Uterus (tissue), 4 donors: ENCODE measurements around the gene SMAD1. TPM values are rescaled to one million over a fixed set of nuclear protein-coding genes. Genes with fewer than 3 reads are reported as not detected.
"Not testable (repeated sequence)": the region's sequence is repeated elsewhere in the genome, so short reads cannot be mapped to it uniquely, and the experiment has no call there.

Source experiments
- DNase-seq, 2 donors: peaks; one replicate each; pipeline ENCODE4 v3.0.0-alpha.2; 2019 to 2020
- H3K27ac ChIP-seq, 2 donors: fragments of 200-600 bp; sonication (generic); 1 replicate in 1 of 2; 2 replicates in 1 of 2; pipeline ENCODE4 v1.5.1; 2016 to 2018
- H3K27me3 ChIP-seq, 2 donors: fragments of 200-600 bp; sonication (generic); one replicate each; pipeline ENCODE4 v1.5.1; 2018 to 2019; ENCODE audit warnings: control low read depth in 1 of 2
- H3K36me3 ChIP-seq, 2 donors: fragments of 200-600 bp; sonication (generic); one replicate each; pipeline ENCODE4 v1.5.1; 2019; ENCODE audit warnings: control low read depth in 1 of 2
- H3K4me1 ChIP-seq, 2 donors: fragments of 200-600 bp; sonication (generic); one replicate each; pipeline ENCODE4 v1.5.1; 2018 to 2019; ENCODE audit warnings: control low read depth in 1 of 2
- H3K4me3 ChIP-seq, 2 donors: fragments of 200-600 bp; sonication (generic); 1 replicate in 1 of 2; 2 replicates in 1 of 2; pipeline ENCODE4 v1.5.1; 2018 to 2019; ENCODE audit warnings: mild to moderate bottlenecking in 1 of 2
- H3K9me3 ChIP-seq, 2 donors: fragments of 200-600 bp; sonication (generic); one replicate each; pipeline ENCODE4 v1.5.1; 2019; ENCODE audit warnings: control low read depth in 1 of 2
- POLR2A ChIP-seq, 2 donors: fragments of 450-650 bp; IDR thresholded peaks; one replicate each; pipeline ENCODE4 v1.6.1; 2016; ENCODE audit warnings: antibody characterized with exemption in 2 of 2, mild to moderate bottlenecking in 1 of 2, moderate library complexity in 1 of 2
- intact Hi-C: fragments of 100-400 bp; cut with DNase I; formaldehyde crosslinking; loops from one replicate; pipeline ENCODE4 v1.15.1; 2023; ENCODE audit warnings: low total_unique reads
- total RNA-seq, 4 donors: library from RNA; depleted of rRNA in 3 of 4; stranded (reverse); fragments of >200 nt in 3 of 4; gene quantifications; one replicate each; pipeline versions ENCODE4 v1.1.0 to v1.2.4, GENCODE V29; 2014 to 2023
- TF ChIP-seq, protein P1 (sequence below), 4 experiments: fragments of 200-600 bp in 2 of 4; fragments of 450-650 bp in 2 of 4; sonication (generic) in 2 of 4; IDR thresholded peaks; one replicate each; pipeline ENCODE4 v1.5.1; 2016 to 2019; ENCODE audit warnings: antibody characterized with exemption in 4 of 4, mild to moderate bottlenecking in 2 of 4, moderate library complexity in 1 of 4
- donor health status: DM: yes; HTN: yes; CAD: no.

The SMAD1 gene
- total RNA-seq, 4 donors from 2014 or later = 29.1 to 81.4 (median 54.3) TPM

DNA sequence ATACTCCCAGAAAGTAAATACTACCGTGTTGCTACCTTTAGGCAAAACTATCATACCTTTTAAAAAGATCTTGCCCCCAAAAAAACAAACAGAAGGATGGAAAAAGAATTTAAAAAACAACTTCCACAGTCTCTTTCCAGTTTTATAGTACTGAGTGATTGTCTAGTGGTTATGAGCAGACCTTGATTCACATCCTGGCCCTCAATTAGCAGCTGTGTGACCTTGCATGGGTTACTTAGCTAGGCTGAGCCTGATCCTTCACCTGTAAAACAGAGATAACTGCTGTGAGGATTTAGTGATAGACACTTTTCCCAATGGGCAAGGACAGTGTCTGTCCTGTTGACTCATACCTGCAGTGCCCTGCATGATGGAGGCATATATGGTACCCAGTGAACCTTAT is 49.0 kb downstream of the SMAD1 start:
- no peaks in the 10 kb centered on the region for H3K27me3 ChIP-seq
- no peaks in the 10 kb centered on the region for H3K36me3 ChIP-seq
- intact Hi-C loops = no loop called here
- no peak for TF ChIP-seq POLR2A (IDR thresholded peaks at IDR 0.05)
- TF ChIP-seq, protein P1, sequence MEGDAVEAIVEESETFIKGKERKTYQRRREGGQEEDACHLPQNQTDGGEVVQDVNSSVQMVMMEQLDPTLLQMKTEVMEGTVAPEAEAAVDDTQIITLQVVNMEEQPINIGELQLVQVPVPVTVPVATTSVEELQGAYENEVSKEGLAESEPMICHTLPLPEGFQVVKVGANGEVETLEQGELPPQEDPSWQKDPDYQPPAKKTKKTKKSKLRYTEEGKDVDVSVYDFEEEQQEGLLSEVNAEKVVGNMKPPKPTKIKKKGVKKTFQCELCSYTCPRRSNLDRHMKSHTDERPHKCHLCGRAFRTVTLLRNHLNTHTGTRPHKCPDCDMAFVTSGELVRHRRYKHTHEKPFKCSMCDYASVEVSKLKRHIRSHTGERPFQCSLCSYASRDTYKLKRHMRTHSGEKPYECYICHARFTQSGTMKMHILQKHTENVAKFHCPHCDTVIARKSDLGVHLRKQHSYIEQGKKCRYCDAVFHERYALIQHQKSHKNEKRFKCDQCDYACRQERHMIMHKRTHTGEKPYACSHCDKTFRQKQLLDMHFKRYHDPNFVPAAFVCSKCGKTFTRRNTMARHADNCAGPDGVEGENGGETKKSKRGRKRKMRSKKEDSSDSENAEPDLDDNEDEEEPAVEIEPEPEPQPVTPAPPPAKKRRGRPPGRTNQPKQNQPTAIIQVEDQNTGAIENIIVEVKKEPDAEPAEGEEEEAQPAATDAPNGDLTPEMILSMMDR (IDR thresholded peaks at IDR 0.05) = no peak
- DNase-seq = no peak
- no peak overlapping the region for H3K4me3 ChIP-seq
- H3K27ac ChIP-seq = no peak overlapping the region
- H3K4me1 ChIP-seq = no peaks in the 10 kb centered on the region
- no peaks in the 10 kb centered on the region for H3K9me3 ChIP-seq

DNA sequence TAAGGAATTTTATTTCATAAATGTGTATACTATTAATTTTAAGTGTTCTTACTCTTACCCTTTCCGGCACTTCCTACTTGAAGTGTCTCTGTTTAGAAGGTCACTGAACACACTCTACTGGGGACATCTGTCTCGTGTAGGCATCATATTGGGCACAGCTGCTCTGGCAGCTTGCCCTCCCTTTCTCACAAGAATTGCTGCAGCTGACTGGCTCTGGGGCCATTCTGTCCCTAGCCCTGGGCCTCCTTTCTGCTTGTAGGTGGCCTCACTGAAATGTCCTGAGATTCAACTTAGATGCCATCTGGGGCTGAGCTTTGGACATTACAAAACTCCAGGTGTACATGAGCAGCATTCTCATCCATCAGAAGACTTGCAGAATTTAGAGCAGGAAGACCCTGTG is 49.6 kb downstream of the SMAD1 start:
- Histone ChIP-seq H3K4me1 (no peaks in the 10 kb centered on the region), H3K27me3 (no peaks in the 10 kb centered on the region), H3K4me3 (no peak overlapping the region), H3K36me3 (no peaks in the 10 kb centered on the region), H3K9me3 (no peaks in the 10 kb centered on the region), H3K27ac (no peak overlapping the region)
- TF ChIP-seq, protein P1 (IDR thresholded peaks at IDR 0.05) = no peak
- TF ChIP-seq POLR2A (IDR thresholded peaks at IDR 0.05) = no peak
- DNase-seq = no peak
- intact Hi-C loops = no loop called here

DNA sequence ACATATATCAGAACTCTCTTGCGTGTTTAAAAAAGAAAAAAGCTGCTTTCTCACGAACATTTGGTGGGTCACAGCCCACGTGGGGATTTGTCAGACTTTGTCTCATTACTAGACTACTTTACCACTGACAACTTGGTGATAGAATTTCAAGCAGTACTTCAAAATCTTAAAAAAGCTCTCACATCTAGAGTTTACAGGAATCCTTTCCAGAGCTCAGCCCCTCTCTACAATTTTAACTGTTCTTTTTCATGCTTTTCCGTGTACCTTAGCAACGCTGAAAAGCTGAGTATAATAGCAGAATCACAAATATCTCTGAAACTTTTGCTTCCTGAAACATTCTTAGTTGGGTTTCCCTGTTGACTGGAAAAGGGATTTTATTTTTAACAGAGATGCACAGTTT is 50.2 kb downstream of the SMAD1 start:
- H3K27ac ChIP-seq = no peak overlapping the region
- TF ChIP-seq POLR2A (IDR thresholded peaks at IDR 0.05) = no peak
- TF ChIP-seq, protein P1 (IDR thresholded peaks at IDR 0.05) = no peak
- no peak overlapping the region for H3K4me3 ChIP-seq
- H3K27me3 ChIP-seq = no peaks in the 10 kb centered on the region
- no peaks in the 10 kb centered on the region for H3K9me3 ChIP-seq
- H3K4me1 ChIP-seq = no peaks in the 10 kb centered on the region
- intact Hi-C loops = no loop called here
- DNase-seq = no peak
- H3K36me3 ChIP-seq = no peaks in the 10 kb centered on the region

DNA sequence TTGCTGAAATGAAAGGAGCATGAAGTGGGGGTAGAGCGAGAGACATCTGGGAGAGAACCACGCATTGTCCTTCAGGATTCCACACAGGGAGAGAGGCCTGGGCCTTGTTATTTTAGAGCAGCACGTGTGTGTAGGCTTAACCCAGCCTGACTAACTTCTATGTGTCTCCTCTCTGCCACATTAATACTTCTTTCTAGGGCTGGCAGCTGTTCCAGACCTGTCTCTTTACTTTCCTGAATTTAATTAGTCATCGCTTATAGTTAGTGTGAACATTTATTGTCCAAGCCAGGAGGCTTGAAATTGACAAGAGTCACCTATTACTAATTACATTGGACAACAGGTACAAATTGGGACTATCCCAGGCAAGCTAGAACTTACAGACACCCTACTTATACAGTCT is 51.3 kb downstream of the SMAD1 start:
- Histone ChIP-seq H3K4me3 (no peak overlapping the region), H3K4me1 (peaks cover 0 to under 1% of the 10 kb centered on the region in 2 donors), H3K27ac (no peak overlapping the region), H3K27me3 (no peaks in the 10 kb centered on the region), H3K36me3 (no peaks in the 10 kb centered on the region), H3K9me3 (no peaks in the 10 kb centered on the region)
- intact Hi-C loops = no loop called here
- no peak for DNase-seq
- TF ChIP-seq POLR2A (IDR thresholded peaks at IDR 0.05) = no peak
- TF ChIP-seq, protein P1 (IDR thresholded peaks at IDR 0.05) = no peak

DNA sequence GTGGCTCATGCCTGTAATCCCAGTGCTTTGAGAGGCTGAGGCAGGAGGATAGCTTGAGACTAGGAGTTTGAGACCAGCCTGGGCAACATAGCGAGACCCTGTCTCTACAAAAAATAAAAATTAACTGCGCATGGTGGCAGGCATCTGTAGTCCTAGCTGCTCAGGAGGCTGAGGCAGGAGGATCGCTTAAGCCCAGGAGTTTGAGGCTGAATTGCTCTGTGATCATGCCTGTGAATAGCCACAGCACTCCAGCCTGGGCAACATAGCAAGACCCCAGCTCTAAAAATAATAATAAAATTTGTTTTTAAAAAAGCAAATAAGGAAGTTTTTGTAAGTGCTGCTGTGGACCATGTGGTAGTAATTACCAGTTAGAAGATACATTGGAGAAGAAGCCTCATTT is 51.8 kb downstream of the SMAD1 start:
- H3K27me3 ChIP-seq, H3K27ac ChIP-seq, H3K36me3 ChIP-seq, DNase-seq, intact Hi-C loops, H3K4me3 ChIP-seq, H3K9me3 ChIP-seq, H3K4me1 ChIP-seq: not testable (repeated sequence)

DNA sequence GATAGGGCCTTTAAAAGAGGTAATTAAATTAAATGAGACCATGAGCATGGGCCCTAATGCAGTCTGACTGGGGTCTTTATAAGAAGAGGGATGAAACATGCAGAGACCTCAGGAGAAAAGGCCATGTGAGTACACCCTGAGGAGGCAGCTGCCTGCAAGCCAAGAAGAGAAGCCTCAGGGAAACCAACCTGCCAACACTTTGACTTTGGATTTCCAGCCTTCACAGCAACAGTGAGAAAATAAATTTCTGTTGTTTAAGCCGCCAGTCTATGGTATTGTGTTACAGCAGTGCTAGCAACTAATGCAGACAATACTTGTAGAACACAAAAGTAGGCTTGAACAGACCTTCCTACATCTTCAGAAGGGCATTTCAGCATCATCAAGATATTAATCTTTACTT is 52.3 kb downstream of the SMAD1 start:
- DNase-seq = no peak
- intact Hi-C loops = no loop called here
- Histone ChIP-seq H3K27ac (no peak overlapping the region), H3K36me3 (no peaks in the 10 kb centered on the region), H3K9me3 (no peaks in the 10 kb centered on the region), H3K27me3 (no peaks in the 10 kb centered on the region), H3K4me3 (no peak overlapping the region), H3K4me1 (peaks cover 0 to 6% of the 10 kb centered on the region in 2 donors)
- TF ChIP-seq, protein P1 (IDR thresholded peaks at IDR 0.05) = no peak
- no peak for TF ChIP-seq POLR2A (IDR thresholded peaks at IDR 0.05)
